Stimulated activated effector memory CD8-positive, alpha-beta T cell treated with anti-CD3 and anti-CD28 coated beads, Interleukin-12 subunit alpha, Interleukin-12 subunit beta, amount 100 ng/mL, for 72 hours (primary cell): ENCODE measurements around the gene ARHGAP26.

ENCODE experiments used
- ATAC-seq: fragments of 150-1000 bp; cut with Tn5 transposase; 2 replicates; pipeline ENCODE4 v1.10.0; 2021
- DNase-seq, 2 donors: peaks; one replicate each; pipeline ENCODE4 v3.0.0; 2021 to 2022; ENCODE audit warnings: low spot score in 2 of 2
- H3K27ac Mint-ChIP-seq: one replicate; pipeline ENCODE4 v1.8.0; 2022; ENCODE audit warnings: mild to moderate bottlenecking, mixed read lengths
- H3K36me3 Mint-ChIP-seq: one replicate; pipeline ENCODE4 v1.8.0; 2022; ENCODE audit warnings: mild to moderate bottlenecking, mixed read lengths
- H3K4me1 Mint-ChIP-seq: one replicate; pipeline ENCODE4 v1.8.0; 2022; ENCODE audit warnings: mixed read lengths
- H3K4me3 Mint-ChIP-seq: one replicate; pipeline ENCODE4 v1.8.0; 2022; ENCODE audit warnings: mild to moderate bottlenecking, mixed read lengths
- H3K9me3 Mint-ChIP-seq: one replicate; pipeline ENCODE4 v1.8.0; 2022; ENCODE audit warnings: mixed read lengths

ARHGAP26 gene

GRCh38 chr5:143135832-143136551 lies 365.8 kb downstream of the ARHGAP26 start:
- no peak overlapping the region for H3K27ac Mint-ChIP-seq
- no peaks in the 10 kb centered on the region for H3K9me3 Mint-ChIP-seq
- H3K4me3 Mint-ChIP-seq, result no peak overlapping the region
- H3K4me1 Mint-ChIP-seq, result peaks cover 25% of the 10 kb centered on the region
- H3K36me3 Mint-ChIP-seq, result peaks cover 29% of the 10 kb centered on the region
- DNase-seq, result no peak
- no peak for ATAC-seq

DNA sequence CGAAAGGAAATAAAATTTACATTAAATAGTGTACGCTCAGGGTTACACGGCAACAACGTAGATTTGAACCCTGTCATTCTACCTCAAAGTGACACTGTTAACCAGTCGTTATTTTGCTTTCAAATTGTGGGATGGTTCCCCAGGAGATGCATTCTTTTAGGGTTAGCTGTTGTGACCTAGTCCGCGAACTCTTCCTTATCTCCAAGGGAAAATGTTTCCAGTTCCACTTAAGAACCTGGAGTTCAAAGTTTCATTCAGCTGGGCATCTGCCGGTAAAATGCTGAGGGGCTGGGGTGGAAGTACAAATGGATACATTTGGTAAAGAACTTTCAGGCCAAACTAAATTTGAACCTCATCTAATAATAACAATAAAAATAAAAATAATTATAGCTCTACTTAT lies 368.7 kb downstream of the ARHGAP26 start:
- Mint-ChIP-seq H3K4me3 (no peak overlapping the region), H3K4me1 (peaks cover 31% of the 10 kb centered on the region), H3K27ac (no peak overlapping the region), H3K9me3 (no peaks in the 10 kb centered on the region), H3K36me3 (peaks cover 38% of the 10 kb centered on the region)
- DNase-seq (no peak), ATAC-seq (no peak)

- no peak overlapping the region for H3K4me3 Mint-ChIP-seq
- no peaks in the 10 kb centered on the region for H3K9me3 Mint-ChIP-seq
- peaks cover 30% of the 10 kb centered on the region for H3K4me1 Mint-ChIP-seq
- H3K36me3 Mint-ChIP-seq, result peaks cover 31% of the 10 kb centered on the region
- DNase-seq, result no peak
- ATAC-seq, result no peak
- H3K27ac Mint-ChIP-seq, result no peak overlapping the region
Measured at GRCh38 chr5:143139585-143139984, 369.4 kb downstream of the ARHGAP26 start.

- ATAC-seq, result no peak
- Mint-ChIP-seq H3K27ac (no peak overlapping the region), H3K4me1 (peaks cover 31% of the 10 kb centered on the region), H3K36me3 (peaks cover 25% of the 10 kb centered on the region), H3K4me3 (no peak overlapping the region), H3K9me3 (no peaks in the 10 kb centered on the region)
- DNase-seq, result no peak
Measured at GRCh38 chr5:143140492-143141203, 370.5 kb downstream of the ARHGAP26 start.

DNA sequence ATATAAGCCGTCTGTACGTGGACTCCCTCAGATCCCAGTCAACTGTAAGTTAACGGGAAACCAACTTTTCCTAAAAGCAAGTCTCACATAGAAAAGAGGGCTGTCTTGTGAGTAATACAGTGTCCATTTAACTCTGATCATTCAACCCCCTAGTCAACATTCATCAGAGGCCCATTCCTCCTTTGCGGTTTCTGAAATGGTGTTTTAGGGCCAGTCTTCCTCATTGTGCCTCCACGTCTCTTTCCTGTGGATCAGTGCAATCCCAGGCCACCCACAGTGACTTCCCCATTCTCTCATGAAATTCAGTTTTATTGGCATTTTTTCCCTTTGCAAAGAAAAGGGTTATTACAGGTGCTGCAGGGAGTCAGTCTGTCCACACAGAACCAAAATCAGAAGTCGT lies 371.5 kb downstream of the ARHGAP26 start:
- no peak for DNase-seq
- H3K36me3 Mint-ChIP-seq, result peaks cover 23% of the 10 kb centered on the region

GRCh38 chr5:143142596-143143435 lies 372.6 kb downstream of the ARHGAP26 start:
- no peak for ATAC-seq
- Mint-ChIP-seq H3K9me3 (no peaks in the 10 kb centered on the region), H3K36me3 (peaks cover 20% of the 10 kb centered on the region), H3K4me1 (peaks cover 25% of the 10 kb centered on the region), H3K4me3 (no peak overlapping the region), H3K27ac (peak overlapping the region; percentile 30)
- DNase-seq, result no peak

More for the DNA sequence above, 371.5 kb downstream of the ARHGAP26 start:
- no peak for ATAC-seq
- Mint-ChIP-seq H3K4me1 (peaks cover 32% of the 10 kb centered on the region), H3K27ac (no peak overlapping the region), H3K4me3 (no peak overlapping the region), H3K9me3 (no peaks in the 10 kb centered on the region)

- ATAC-seq, result no peak
- H3K9me3 Mint-ChIP-seq, result no peaks in the 10 kb centered on the region
- H3K4me1 Mint-ChIP-seq, result peaks cover 19% of the 10 kb centered on the region
- no peak overlapping the region for H3K27ac Mint-ChIP-seq
- DNase-seq, result no peak
- peaks cover 20% of the 10 kb centered on the region for H3K36me3 Mint-ChIP-seq
- no peak overlapping the region for H3K4me3 Mint-ChIP-seq
Measured at GRCh38 chr5:143143973-143144372, 373.8 kb downstream of the ARHGAP26 start.

DNA sequence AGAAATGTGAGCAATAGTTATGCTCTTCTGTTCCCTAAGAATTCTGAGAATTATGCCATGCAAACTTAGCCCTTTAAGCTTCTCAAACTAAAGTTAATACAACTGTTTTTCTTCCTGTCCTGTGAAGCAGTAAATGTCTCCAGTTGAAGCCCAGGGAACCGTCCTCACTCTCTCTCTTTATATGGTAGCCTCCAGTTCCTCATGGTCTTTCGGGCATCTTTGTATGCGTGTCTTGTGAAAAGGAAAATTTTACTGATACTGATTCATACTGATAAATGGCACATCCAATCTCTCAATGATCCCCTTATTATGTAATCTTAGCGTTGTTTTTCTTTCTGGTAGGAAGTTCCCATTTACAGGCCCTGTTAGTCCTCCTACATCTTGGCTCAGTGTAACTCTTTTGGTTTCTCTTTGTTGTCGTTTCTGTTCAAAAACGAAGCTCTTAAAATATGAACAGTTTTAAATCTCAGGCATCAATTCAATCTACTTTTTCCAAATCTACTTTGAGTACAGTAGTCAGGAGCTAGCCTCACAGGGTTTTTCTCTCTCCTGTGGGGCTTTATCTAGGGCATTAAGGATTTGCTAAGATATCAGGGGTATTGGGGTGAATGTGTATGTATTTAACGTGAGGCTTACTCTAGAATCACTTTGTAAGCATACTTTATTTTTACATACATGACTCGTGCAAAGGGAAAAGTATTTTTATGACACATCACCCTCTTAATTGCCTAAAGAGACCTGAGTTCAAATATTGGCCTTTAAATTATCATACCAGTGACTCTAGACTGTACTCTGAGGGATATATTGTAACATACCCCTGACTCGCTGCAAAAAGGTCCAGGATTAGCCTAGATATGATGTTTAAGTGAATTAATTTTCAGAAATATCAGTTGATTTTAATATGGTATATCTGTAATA lies 375.3 kb downstream of the ARHGAP26 start:
- no peak overlapping the region for H3K4me3 Mint-ChIP-seq
- no peak for DNase-seq
- peak; percentile 19 for ATAC-seq
- no peaks in the 10 kb centered on the region for H3K9me3 Mint-ChIP-seq
- peak overlapping the region; percentile 81 for H3K27ac Mint-ChIP-seq
- H3K36me3 Mint-ChIP-seq, result peaks cover 33% of the 10 kb centered on the region
- peaks cover 25% of the 10 kb centered on the region for H3K4me1 Mint-ChIP-seq

- Mint-ChIP-seq H3K27ac (no peak overlapping the region), H3K4me3 (no peak overlapping the region), H3K4me1 (peaks cover 26% of the 10 kb centered on the region), H3K9me3 (no peaks in the 10 kb centered on the region), H3K36me3 (peaks cover 40% of the 10 kb centered on the region)
- DNase-seq, result no peak
- no peak for ATAC-seq
Measured at GRCh38 chr5:143146161-143146560, 376.0 kb downstream of the ARHGAP26 start.

DNA sequence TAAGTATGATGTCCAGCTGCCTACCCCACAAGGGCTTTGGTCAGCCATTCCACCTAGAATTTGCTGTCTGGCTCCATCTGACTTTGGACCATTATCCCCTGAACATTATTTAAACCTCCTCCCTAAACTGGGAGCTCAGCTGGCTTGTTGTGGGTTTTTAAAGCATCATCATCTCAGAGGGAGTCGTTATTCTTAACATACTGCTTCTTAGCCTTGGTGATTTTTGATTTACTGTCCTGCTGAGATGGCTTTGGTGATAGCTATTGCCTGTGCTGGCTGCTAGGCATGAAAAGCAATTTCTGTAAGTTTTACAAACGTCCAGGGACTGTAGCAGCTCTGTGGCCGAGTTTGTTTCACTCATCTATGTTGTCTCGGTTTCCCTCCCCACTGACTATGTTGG lies 377.2 kb downstream of the ARHGAP26 start:
- no peaks in the 10 kb centered on the region for H3K9me3 Mint-ChIP-seq
- H3K4me1 Mint-ChIP-seq, result peaks cover 20% of the 10 kb centered on the region
- H3K36me3 Mint-ChIP-seq, result peaks cover 38% of the 10 kb centered on the region
- no peak overlapping the region for H3K27ac Mint-ChIP-seq
- DNase-seq (no peak), ATAC-seq (no peak)
- H3K4me3 Mint-ChIP-seq, result no peak overlapping the region

DNA sequence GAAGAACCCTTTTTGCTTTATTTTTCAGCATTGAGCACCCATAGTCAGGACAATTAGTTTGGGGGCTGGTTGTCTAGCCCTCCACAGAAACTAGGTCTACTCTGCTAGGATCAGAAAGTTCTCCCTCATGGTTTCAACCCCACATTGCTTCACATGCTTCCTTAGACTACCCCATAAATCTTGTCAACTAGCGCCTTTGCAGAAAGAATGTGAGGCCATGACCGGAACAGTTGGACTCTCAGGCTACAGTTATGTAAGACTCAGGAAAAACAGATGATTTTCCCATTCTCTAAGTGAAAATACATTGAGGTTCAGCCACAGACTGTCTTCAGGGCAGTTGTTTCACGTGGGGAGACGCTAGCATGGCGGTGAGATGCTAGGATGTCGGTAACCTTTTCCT lies 377.7 kb downstream of the ARHGAP26 start:
- H3K27ac Mint-ChIP-seq, result no peak overlapping the region
- H3K9me3 Mint-ChIP-seq, result no peaks in the 10 kb centered on the region
- H3K4me3 Mint-ChIP-seq, result no peak overlapping the region
- no peak for ATAC-seq
- peaks cover 36% of the 10 kb centered on the region for H3K36me3 Mint-ChIP-seq
- H3K4me1 Mint-ChIP-seq, result peaks cover 16% of the 10 kb centered on the region
- no peak for DNase-seq

DNA sequence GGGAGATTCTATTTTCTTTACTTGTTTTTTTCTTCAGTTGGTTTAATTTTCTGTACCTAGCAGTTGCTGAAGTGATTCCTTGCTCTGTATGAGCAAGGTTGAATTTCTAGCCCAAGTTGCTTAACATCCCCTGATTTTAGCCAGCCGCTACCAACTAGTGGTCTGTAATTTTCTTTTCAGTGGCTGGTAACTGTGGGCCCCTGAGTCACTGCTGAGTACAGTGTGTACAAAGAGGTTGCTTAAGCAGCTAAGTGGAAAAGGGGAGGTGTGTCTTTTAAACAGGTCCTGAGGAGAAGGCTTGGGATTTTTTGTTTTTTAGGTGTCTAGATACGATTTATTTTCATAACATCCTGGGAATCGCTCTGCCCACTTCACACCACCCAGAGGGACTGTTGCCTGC lies 378.6 kb downstream of the ARHGAP26 start:
- no peak for ATAC-seq
- no peak for DNase-seq
- Mint-ChIP-seq H3K4me3 (no peak overlapping the region), H3K36me3 (peaks cover 30% of the 10 kb centered on the region), H3K27ac (no peak overlapping the region), H3K9me3 (no peaks in the 10 kb centered on the region), H3K4me1 (peaks cover 14% of the 10 kb centered on the region)

GRCh38 chr5:143149759-143150158 lies 379.6 kb downstream of the ARHGAP26 start:
- ATAC-seq (peak; percentile 85), DNase-seq (no peak)
- Mint-ChIP-seq H3K4me1 (peaks cover 14% of the 10 kb centered on the region), H3K36me3 (peaks cover 30% of the 10 kb centered on the region), H3K27ac (no peak overlapping the region), H3K4me3 (no peak overlapping the region), H3K9me3 (no peaks in the 10 kb centered on the region)

GRCh38 chr5:143151056-143151700 lies 381.0 kb downstream of the ARHGAP26 start:
- Mint-ChIP-seq H3K27ac (no peak overlapping the region), H3K36me3 (peaks cover 30% of the 10 kb centered on the region)
- no peak for ATAC-seq

More at GRCh38 chr5:143151056-143151700, 381.0 kb downstream of the ARHGAP26 start:
- no peak for DNase-seq
- Mint-ChIP-seq H3K4me3 (no peak overlapping the region), H3K4me1 (peaks cover 6% of the 10 kb centered on the region), H3K9me3 (no peaks in the 10 kb centered on the region)
